Measurements from ENCODE around the gene DCDC1.
"Not testable (repeated sequence)": the region's sequence is repeated elsewhere in the genome, so short reads cannot be mapped to it uniquely, and the experiment has no call there.

DCDC1 gene

GRCh38 chr11:31361743-31362142, 7.8 kb downstream of the DCDC1 start:
- H3K36me3 Mint-ChIP-seq: no peaks in the 10 kb centered on the region
- H3K9me3 Mint-ChIP-seq: no peaks in the 10 kb centered on the region
- no peak overlapping the region for H3K4me3 Mint-ChIP-seq
- no peak overlapping the region for H3K27ac Mint-ChIP-seq
- no peaks in the 10 kb centered on the region for H3K27me3 Mint-ChIP-seq
- peaks cover 39% of the 10 kb centered on the region for H3K4me1 Mint-ChIP-seq

DNA sequence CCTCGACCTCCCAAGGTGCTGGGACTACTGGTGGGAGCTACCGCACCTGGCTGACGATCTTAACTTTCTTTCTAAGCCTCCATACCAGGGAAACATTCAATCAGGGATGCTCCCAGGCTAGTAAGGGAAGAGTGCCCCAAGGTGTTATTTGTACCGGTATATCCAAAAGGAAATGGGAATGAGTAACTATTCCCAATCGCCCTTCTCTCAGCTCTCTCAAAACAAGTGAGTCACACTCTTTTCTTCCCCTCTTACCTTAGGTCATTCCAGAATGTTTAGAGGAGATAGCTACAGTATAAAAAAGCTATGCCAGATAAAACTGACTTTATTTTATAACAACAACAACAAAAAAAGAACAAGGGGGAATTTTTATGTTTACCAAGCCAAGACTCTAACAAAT, 13.7 kb downstream of the DCDC1 start:
- H3K36me3 Mint-ChIP-seq: peaks cover 1% of the 10 kb centered on the region
- H3K27ac Mint-ChIP-seq: no peak overlapping the region
- H3K9me3 Mint-ChIP-seq: no peaks in the 10 kb centered on the region
- H3K27me3 Mint-ChIP-seq: peaks cover 6% of the 10 kb centered on the region
- peaks cover 4% of the 10 kb centered on the region for H3K4me1 Mint-ChIP-seq
- no peak overlapping the region for H3K4me3 Mint-ChIP-seq

- peaks cover 6% of the 10 kb centered on the region for H3K27me3 Mint-ChIP-seq
- H3K4me3 Mint-ChIP-seq: no peak overlapping the region
Observed at GRCh38 chr11:31355131-31355530, 14.4 kb downstream of the DCDC1 start.

DNA sequence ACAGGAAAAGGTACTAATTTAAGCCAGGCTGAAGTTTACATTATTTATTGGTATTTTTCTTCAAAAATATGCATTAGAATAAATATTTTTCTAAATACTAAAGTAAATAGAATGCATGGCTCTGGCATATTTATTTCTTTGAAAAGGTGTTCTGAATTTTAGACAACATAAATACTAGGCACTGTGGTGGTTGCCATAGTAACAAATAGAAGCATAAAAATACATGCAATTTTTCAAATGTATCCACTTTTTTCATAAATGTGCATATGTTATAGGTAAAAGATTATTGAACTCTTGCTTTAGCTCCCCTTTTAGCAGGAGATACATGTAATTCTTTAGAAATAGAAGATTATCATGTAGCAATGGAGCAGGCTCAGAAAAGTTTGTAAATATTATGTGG, 18.4 kb downstream of the DCDC1 start:
- Mint-ChIP-seq H3K9me3 (no peaks in the 10 kb centered on the region), H3K36me3 (peaks cover 1% of the 10 kb centered on the region), H3K27ac (no peak overlapping the region), H3K27me3 (peaks cover 6% of the 10 kb centered on the region), H3K4me3 (no peak overlapping the region), H3K4me1 (no peaks in the 10 kb centered on the region)

More at GRCh38 chr11:31355131-31355530, 14.4 kb downstream of the DCDC1 start:
- Mint-ChIP-seq H3K9me3 (no peaks in the 10 kb centered on the region), H3K27ac (no peak overlapping the region), H3K36me3 (peaks cover 1% of the 10 kb centered on the region), H3K4me1 (no peaks in the 10 kb centered on the region)

DNA sequence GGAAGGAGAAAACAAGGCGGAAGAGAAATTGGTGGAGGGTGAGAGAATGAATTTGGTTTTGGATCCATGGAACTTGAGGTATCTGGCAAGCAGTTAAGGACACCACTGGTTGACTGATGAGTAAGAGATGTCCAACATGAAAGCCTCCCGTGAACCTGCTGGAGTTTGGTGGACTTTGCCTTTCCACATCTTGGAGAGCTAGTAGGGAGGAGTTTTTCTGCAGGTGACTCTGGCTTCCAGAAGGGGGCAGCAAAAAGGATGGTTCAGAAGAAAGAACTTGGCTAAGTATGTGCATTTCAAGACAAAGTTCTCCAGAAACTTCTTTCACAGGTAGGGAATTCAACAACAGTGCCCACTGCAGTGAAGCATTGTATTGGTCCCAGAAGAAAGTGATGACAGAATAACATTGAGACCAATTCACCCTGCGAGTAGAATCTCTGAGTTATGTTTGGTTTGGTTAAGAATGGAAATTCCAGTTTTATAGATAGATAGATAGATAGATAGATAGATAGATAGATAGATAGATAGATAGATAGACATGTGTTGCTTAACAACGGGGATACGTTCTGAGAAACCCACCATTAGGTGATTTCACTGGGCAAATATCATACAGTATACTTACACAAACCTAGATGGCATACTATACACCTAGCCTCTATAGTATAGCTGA, 28.5 kb downstream of the DCDC1 start:
- H3K36me3 Mint-ChIP-seq: no peaks in the 10 kb centered on the region
- peaks cover 2% of the 10 kb centered on the region for H3K27me3 Mint-ChIP-seq
- no peaks in the 10 kb centered on the region for H3K4me1 Mint-ChIP-seq
- H3K9me3 Mint-ChIP-seq: no peaks in the 10 kb centered on the region
- no peak overlapping the region for H3K27ac Mint-ChIP-seq
- no peak overlapping the region for H3K4me3 Mint-ChIP-seq

DNA sequence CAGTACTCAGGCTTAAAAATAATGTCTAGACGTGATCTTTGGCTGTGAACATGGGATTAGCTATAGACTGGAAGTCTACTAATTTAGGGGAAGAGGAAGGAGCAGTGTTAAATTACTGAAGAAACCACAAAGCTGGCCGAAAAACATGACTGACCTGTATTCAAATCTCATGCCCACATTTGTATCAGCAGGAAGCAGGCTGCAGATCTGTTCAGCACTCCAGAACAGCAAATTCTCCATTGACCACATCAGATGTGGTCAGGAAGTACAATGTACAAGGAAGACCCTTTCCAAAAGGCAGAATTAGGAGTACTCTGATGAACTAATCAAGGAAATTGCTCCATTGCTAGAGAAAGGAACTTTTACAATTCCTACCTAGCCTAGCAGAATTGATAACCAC, 31.7 kb downstream of the DCDC1 start:
- Mint-ChIP-seq H3K27ac (no peak overlapping the region), H3K4me3 (no peak overlapping the region), H3K9me3 (no peaks in the 10 kb centered on the region), H3K4me1 (no peaks in the 10 kb centered on the region), H3K36me3 (peaks cover 2% of the 10 kb centered on the region), H3K27me3 (peaks cover 2% of the 10 kb centered on the region)

DNA sequence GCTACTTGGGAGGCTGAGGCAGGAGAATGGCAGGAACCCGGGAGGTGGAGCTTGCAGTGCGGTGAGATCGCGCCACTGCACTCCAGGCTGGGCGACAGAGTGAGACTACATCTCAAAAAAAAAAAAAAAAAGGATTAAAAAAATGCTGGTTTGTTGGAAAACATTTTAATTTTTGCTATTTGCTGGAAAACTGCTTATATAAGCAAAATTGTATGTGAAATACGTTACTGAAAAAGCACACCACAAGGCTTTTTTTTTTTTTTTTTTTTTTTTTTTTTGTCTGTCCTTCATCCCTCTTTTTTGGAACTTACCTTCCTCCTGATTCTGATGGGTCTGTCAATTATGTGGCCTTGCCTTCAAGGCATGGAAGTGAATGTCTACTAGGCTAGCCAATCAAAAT, 40.8 kb downstream of the DCDC1 start:
- Mint-ChIP-seq H3K27me3 (peaks cover 2% of the 10 kb centered on the region), H3K27ac (no peak overlapping the region), H3K36me3 (peaks cover 3% of the 10 kb centered on the region), H3K4me3 (no peak overlapping the region), H3K4me1 (peaks cover 4% of the 10 kb centered on the region), H3K9me3 (peaks cover 9% of the 10 kb centered on the region)

- H3K27ac Mint-ChIP-seq: no peak overlapping the region
- peaks cover 4% of the 10 kb centered on the region for H3K4me1 Mint-ChIP-seq
- peaks cover 2% of the 10 kb centered on the region for H3K27me3 Mint-ChIP-seq
- peaks cover 3% of the 10 kb centered on the region for H3K36me3 Mint-ChIP-seq
- peaks cover 9% of the 10 kb centered on the region for H3K9me3 Mint-ChIP-seq
- no peak overlapping the region for H3K4me3 Mint-ChIP-seq
Observed at GRCh38 chr11:31327417-31327816, 42.1 kb downstream of the DCDC1 start.

DNA sequence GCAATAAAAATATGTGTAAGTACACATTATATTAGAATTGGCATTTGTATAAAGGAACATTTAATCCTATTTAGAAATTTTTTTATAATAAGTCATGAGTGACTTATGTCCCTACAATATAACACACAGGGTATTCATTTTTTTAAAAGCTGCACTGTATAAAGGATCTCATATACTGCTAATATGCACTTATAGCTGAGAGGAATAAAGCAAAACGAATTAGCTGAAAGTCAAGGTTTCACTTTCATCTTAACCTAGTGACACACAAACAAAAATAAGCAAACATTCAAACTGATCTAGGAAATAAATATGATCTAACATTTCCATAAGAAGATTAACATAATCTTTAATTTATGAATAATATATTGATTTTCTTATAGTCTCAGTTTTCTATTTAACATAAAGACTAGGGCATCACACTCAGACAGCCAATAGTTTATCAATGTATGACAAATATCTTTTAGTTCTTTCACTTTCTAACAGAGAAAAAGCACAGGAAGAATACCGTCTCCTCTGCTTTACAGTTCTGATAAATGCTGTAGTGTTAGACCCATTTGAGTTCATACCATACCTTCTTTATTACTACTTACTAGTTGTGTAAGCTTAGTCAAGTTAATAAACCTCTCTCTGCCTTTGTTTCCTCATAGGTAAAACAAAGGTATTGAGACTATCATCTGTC, 42.9 kb downstream of the DCDC1 start:
- peaks cover 3% of the 10 kb centered on the region for H3K36me3 Mint-ChIP-seq
- peaks cover 2% of the 10 kb centered on the region for H3K27me3 Mint-ChIP-seq
- peaks cover 9% of the 10 kb centered on the region for H3K9me3 Mint-ChIP-seq
- H3K4me3 Mint-ChIP-seq: no peak overlapping the region
- peaks cover 4% of the 10 kb centered on the region for H3K4me1 Mint-ChIP-seq
- H3K27ac Mint-ChIP-seq: no peak overlapping the region

DNA sequence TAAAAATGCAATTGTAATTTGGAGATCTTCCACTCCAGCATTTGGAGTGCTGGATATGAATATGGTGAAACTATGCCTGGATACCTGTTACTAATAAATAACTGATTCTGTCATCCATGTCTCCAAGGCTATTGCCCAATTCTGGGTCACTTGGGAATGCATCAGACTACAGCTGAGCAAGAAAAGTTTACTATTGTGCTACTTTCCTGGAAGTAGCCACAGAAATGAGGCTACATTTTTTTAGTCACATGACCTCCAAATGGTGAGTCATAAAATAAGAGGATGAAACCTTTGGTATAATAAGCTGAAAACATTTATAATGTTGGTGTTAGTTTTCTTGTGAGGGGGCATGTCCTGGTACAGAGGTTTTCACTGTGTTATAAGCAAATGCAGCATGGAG, 44.4 kb downstream of the DCDC1 start:
- H3K27me3 Mint-ChIP-seq: peaks cover 2% of the 10 kb centered on the region
- peaks cover 4% of the 10 kb centered on the region for H3K4me1 Mint-ChIP-seq
- no peaks in the 10 kb centered on the region for H3K36me3 Mint-ChIP-seq
- no peak overlapping the region for H3K4me3 Mint-ChIP-seq
- no peaks in the 10 kb centered on the region for H3K9me3 Mint-ChIP-seq
- H3K27ac Mint-ChIP-seq: peak overlapping the region; percentile 20

- no peak overlapping the region for H3K27ac Mint-ChIP-seq
- H3K27me3 Mint-ChIP-seq: peaks cover 2% of the 10 kb centered on the region
- no peak overlapping the region for H3K4me3 Mint-ChIP-seq
- H3K36me3 Mint-ChIP-seq: no peaks in the 10 kb centered on the region
- H3K9me3 Mint-ChIP-seq: no peaks in the 10 kb centered on the region
- H3K4me1 Mint-ChIP-seq: peaks cover 4% of the 10 kb centered on the region
Observed at GRCh38 chr11:31323145-31323544, 46.4 kb downstream of the DCDC1 start.

GRCh38 chr11:31321494-31321893, 48.0 kb downstream of the DCDC1 start:
- not testable (repeated sequence) for H3K4me1 Mint-ChIP-seq, H3K9me3 Mint-ChIP-seq, H3K27me3 Mint-ChIP-seq, H3K4me3 Mint-ChIP-seq, H3K36me3 Mint-ChIP-seq
- H3K27ac Mint-ChIP-seq: peak overlapping the region; percentile 27

DNA sequence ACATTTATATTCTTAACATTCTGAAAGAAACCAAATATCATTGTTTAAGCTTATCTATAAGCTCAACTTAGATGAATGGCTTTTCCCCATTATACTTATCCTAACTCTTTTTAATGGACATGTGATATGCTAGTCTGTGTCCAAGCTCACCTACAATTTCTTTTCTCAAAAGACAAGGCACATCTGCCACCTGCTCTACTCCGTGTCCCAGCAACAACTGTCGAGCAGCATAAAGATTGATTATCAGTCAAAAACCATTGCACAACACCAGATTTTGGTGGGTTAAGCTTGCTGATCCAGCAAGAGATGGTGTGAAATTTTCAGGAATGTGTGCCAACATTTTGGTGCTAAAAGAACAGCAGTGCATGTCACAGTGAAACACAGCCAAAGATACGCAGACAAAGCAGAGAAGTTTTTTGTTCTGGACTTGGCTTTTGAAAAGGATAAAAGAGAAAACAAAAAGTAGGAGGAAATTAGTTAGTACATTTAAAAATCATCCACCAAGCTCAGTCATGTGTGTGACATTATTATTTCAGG, 65.8 kb downstream of the DCDC1 start:
- Mint-ChIP-seq H3K4me3 (no peak overlapping the region), H3K27ac (no peak overlapping the region), H3K4me1 (no peaks in the 10 kb centered on the region), H3K27me3 (no peaks in the 10 kb centered on the region), H3K36me3 (no peaks in the 10 kb centered on the region), H3K9me3 (no peaks in the 10 kb centered on the region)

GRCh38 chr11:31301549-31302510, 67.7 kb downstream of the DCDC1 start:
- Mint-ChIP-seq H3K36me3 (no peaks in the 10 kb centered on the region), H3K9me3 (no peaks in the 10 kb centered on the region), H3K27me3 (no peaks in the 10 kb centered on the region), H3K27ac (no peak overlapping the region), H3K4me1 (no peaks in the 10 kb centered on the region), H3K4me3 (no peak overlapping the region)

- H3K36me3 Mint-ChIP-seq: no peaks in the 10 kb centered on the region
- no peak overlapping the region for H3K27ac Mint-ChIP-seq
- H3K27me3 Mint-ChIP-seq: no peaks in the 10 kb centered on the region
- no peak overlapping the region for H3K4me3 Mint-ChIP-seq
- no peaks in the 10 kb centered on the region for H3K4me1 Mint-ChIP-seq
- no peaks in the 10 kb centered on the region for H3K9me3 Mint-ChIP-seq
Observed at GRCh38 chr11:31295308-31295707, 74.2 kb downstream of the DCDC1 start.

- peaks cover 12% of the 10 kb centered on the region for H3K9me3 Mint-ChIP-seq
Observed at GRCh38 chr11:31273527-31273926, 96.0 kb downstream of the DCDC1 start.

More at GRCh38 chr11:31273527-31273926, 96.0 kb downstream of the DCDC1 start:
- H3K27me3 Mint-ChIP-seq, H3K4me1 Mint-ChIP-seq, H3K27ac Mint-ChIP-seq, H3K4me3 Mint-ChIP-seq, H3K36me3 Mint-ChIP-seq: not testable (repeated sequence)

Measured in activated naive CD4-positive, alpha-beta T cell treated with anti-CD3 and anti-CD28 coated beads, Interleukin-2, amount 50 U/mL, for 24 hours (primary cell).